GF-D8 (cell line): ENCODE data around the gene LYPD5.
"Not testable (repeated sequence)": the region's sequence is repeated elsewhere in the genome, so short reads cannot be mapped to it uniquely, and the experiment has no call there.

Experiments
- DNase-seq: peaks from one replicate; lab custom pipeline; 2025; lab: John Stamatoyannopoulos, UW

LYPD5 gene

GRCh38 chr19:43778651-43779050, 23.6 kb downstream of the LYPD5 start:
- no peak for DNase-seq

GRCh38 chr19:43777163-43777695, 25.0 kb downstream of the LYPD5 start:
- DNase-seq: peak; percentile 87

- no peak for DNase-seq
These were observed 26.0 kb downstream of the LYPD5 start for GRCh38 chr19:43776286-43776685.

GRCh38 chr19:43775299-43775890, 26.9 kb downstream of the LYPD5 start:
- no peak for DNase-seq

DNA sequence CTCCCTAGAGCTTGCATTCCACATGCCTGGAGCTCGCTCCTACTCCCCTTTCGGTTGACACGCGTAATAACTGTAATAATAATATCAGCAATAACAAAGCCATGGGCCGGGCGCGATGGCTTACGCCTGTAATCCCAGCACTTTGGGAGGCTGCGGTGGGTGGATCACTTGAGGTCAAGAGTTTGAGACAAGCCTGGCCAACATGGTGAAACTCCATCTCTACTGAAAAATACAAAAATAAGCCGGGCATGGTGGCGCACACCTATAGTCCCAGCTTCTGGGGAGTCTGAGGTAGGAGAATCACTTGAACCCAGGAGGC, 27.3 kb downstream of the LYPD5 start:
- not testable (repeated sequence) for DNase-seq

DNA sequence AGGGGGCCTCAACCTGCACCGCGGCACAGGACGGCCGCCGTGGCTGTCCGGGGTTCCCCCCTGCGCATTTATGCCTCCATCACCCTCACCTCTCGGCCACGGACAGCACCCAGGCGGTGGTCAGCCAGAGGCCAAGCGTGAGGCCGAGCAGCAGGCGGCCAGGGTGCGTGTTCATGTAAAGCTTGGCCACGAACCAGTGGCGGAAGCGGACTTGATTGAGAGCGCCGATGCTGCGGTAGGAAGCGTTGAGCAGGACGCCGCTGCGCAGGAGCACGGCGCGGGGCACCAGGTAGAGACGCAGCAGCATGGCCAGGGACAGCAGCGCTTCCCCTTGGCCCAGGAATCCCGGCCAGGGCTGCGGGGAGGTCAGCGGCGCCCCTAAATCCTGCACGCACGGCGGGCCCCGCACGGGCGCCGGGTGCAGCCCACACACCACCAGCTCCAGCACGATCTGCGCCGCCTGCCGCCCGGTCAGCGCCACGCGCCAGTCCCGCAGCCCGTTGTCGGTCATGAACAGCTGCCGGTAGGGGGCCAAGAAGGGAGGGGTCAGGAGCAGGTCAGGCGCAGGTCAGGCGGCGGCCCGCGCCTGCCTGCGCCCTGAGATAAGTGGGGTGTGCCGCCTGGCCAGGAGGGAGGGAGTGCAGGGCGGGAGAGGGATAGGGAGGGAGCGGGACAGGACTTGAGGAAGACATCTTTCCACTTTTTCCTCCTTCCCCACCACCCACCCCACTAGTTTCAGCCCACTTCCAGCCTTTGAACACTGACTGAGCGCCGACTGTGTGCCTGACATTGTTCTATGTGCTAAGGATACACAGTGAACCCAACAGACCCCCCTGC, 27.9 kb downstream of the LYPD5 start:
- no peak for DNase-seq

GRCh38 chr19:43773725-43774102, 28.5 kb downstream of the LYPD5 start:
- DNase-seq: no peak

DNA sequence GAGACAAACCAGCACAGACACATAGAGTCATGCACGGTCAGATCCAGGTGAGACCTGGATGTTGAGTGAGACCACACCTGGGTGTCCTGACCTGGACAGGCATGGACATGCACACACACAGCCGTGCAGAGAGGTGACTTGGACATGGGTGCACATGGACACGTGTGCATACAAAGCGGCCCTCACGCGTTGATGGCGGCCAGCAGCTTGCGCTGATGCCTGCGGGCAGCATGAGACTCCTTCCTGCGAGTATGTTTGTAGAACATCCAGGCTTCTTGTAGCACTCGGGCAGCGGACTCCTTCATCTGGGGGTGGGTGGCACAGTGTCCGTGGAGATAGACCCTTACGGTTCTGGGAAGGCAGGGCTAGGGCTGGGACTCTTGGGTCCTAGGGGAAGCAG, 33.0 kb downstream of the LYPD5 start:
- DNase-seq: no peak

DNA sequence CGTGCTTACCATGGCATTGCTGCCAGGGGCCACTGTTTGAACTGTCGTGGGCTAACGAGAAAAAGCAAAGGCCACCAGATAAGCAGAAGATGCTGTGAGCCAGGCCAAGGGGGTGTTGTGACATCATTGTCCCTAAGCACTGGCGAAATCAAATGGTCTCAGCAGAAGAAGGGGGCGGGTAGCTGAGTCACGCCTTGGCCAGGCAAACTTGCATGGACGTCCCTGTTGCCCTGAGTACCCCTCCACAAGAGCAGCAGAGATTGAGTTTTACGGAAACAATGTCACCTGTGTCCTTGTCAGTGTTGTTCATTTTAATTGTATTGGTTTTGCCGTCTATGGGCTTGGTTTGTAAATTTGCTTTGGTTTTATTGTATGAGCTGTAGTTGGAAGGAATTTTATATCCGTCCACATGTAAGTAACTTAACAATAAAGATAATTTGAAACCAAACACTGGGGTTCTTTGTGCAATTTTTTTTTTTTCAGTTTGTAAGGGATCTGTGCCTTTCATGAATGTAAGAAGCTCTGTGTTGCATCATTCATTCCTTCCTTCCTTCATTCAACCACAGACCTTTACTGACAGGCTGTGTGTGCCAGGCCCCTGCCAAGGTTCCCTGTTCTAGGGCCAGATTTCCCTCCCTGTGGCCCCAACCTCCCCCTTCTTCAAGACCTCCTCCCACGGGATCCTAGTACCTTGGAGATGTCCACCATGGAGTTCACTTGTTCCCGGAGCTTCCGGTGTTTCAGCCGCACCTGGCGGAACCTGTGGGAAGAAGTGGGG, 33.8 kb downstream of the LYPD5 start:
- peak; percentile 89 for DNase-seq

GRCh38 chr19:43767818-43768217, 34.4 kb downstream of the LYPD5 start:
- no peak for DNase-seq

GRCh38 chr19:43767316-43767715, 34.9 kb downstream of the LYPD5 start:
- no peak for DNase-seq

DNA sequence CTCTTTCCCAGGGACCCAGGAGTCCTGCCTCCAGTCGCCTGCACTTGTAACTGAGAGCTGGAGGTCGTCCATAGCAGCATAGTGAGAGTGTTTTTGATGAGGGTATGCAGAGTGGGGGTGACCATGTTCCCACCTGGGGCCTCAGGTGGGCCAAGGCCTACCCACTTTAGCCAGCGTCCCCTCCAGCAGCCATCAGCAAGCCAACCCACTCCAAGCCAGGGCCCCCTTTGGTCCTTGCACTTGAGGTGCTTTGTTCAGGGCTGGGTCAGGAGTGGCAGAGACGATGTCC, 35.5 kb downstream of the LYPD5 start:
- DNase-seq: no peak

- no peak for DNase-seq
These were observed 37.0 kb downstream of the LYPD5 start for GRCh38 chr19:43765109-43765876.

DNA sequence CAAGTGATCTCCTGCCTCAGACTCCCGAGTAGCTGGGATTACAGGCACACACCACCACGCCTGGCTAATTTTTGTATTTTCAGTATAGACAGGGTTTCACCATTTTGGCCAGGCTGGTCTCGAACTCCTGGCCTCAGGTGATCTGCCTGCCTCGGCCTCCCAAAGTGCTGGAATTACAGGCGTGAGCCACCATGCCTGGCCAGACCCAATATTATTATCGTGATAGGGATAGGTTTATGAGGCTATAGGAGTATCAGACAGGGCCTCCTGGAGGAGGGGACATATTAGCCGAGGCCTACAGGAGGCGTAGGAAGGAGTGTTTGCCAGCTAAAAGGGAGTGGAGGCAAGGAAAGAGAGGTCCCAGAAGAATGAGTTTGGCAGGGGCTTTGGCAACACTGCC, 37.6 kb downstream of the LYPD5 start:
- not testable (repeated sequence) for DNase-seq

GRCh38 chr19:43763473-43763939, 38.7 kb downstream of the LYPD5 start:
- no peak for DNase-seq

DNA sequence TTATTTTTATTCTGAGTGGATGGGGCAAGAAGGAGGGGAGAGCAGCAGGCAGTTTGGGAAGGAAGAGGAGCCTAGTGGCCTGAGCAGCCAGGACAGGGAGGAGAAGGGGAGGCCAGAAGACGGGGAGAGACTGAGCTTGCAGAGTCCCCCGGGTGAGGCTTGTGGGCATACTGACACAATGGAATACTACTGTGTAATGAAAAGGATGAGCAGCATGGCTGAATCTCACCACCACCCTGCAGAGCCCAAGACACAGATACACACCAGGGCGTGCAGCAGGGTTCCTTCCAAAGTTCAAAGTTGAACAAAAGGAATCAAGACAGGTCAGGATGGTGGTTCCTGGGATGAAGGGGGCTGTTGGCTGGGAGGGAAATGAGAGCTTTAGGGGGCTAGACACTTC, 39.4 kb downstream of the LYPD5 start:
- DNase-seq: no peak

- DNase-seq: no peak
These were observed 41.3 kb downstream of the LYPD5 start for GRCh38 chr19:43760941-43761340.

GRCh38 chr19:43759515-43759914, 42.7 kb downstream of the LYPD5 start:
- no peak for DNase-seq

DNA sequence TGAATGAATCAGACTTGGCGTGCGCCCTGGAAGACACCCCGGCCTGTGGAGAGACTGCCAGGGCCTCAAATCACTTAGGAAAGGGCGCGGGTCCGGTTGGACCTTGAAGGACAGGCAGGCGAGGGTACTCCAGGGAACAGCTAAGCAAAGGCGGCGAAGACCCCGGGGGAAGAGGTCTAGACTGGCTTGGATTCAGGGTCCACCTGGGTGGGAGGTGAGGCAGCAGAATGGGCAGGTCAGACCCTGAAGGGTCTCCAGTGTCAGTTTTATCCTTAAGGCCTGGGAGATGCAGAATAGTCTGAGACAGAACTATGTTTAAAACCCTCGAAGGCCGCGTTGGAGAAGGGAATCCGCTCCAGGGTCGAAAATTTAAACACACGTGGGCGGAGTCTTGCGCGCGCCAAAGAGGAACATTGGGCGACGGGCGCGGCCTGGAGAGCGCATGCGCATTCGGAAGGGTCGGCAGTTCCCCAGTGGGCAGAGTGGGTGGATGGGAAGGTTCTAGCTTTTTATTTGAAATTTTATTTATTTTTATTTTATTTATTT, 46.9 kb downstream of the LYPD5 start:
- DNase-seq: peak; percentile 55

GRCh38 chr19:43754503-43755255, 47.6 kb downstream of the LYPD5 start, which contains the start of gene SMG9:
TSS of gene SMG9 (minus strand) at chr19:43754962. CDS start at chr19:43750741, 4,221 bp downstream.
- DNase-seq: peak; percentile 87

DNA sequence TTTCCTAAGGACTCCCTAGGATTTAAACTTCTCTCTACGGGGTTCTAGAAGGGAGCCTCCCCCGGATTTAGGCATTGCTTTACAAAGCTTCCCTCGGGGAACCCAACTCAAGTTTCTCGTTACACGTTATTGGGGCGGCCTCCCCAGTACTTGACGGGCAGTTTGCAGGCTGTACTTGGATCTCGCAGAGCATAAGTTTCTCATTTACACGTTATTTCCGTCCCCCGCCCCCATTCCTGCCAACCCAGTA, 48.1 kb downstream of the LYPD5 start:
- no peak for DNase-seq
